BJ (cell line): Measurements from ENCODE around the gene KIAA0513. TPM values are rescaled to one million over a fixed set of nuclear protein-coding genes. Genes with fewer than 3 reads are reported as not detected.

Experiments
- CTCF ChIA-PET: fragments of 350-600 bp; formaldehyde crosslinking; extraction: SDS; loops from one replicate; lab custom pipeline; 2021; ENCODE audit warnings: antibody characterized with exemption, inconsistent platforms; lab: Yijun Ruan, JAX
- POLR2A ChIA-PET: fragments of 300-600 bp; sonication (Branson Sonifier 250); formaldehyde crosslinking; extraction: SDS; loops from one replicate; lab custom pipeline; 2021; ENCODE audit warnings: antibody characterized with exemption; lab: Charles Lee
- DNase-seq: peaks from one replicate; pipeline ENCODE4 v3.0.0-alpha.2; 2011; ENCODE audit warnings: low read depth
- H3K27me3 ChIP-seq: 2 replicates; pipeline ENCODE4 v1.6.0; 2011; ENCODE audit warnings: low read length; ENCODE audit not compliant: control insufficient read depth, insufficient read depth
- H3K36me3 ChIP-seq: 2 replicates; pipeline ENCODE4 v1.5.1; 2011; ENCODE audit warnings: low read length; ENCODE audit not compliant: control insufficient read depth, insufficient read depth
- H3K4me3 ChIP-seq: 2 replicates; pipeline ENCODE4 v1.5.1; 2011; ENCODE audit warnings: low read depth, mild to moderate bottlenecking, control low read depth, low read length
- polyA plus RNA-seq: library from polyadenylated mRNA; depleted of rRNA; stranded (reverse); fragments of >200 nt; gene quantifications from 2 replicates; pipeline ENCODE4 v1.2.3, GENCODE V29; 2011
- TF ChIP-seq, protein P1 (sequence below): IDR thresholded peaks from 2 replicates; pipeline ENCODE4 v1.5.1; 2011; ENCODE audit warnings: low read depth, mild to moderate bottlenecking, control low read depth, inconsistent platforms, low read length, moderate library complexity; ENCODE audit not compliant: insufficient read depth

Gene KIAA0513
- polyA plus RNA-seq, 1 experiment = 6.6 TPM

DNA sequence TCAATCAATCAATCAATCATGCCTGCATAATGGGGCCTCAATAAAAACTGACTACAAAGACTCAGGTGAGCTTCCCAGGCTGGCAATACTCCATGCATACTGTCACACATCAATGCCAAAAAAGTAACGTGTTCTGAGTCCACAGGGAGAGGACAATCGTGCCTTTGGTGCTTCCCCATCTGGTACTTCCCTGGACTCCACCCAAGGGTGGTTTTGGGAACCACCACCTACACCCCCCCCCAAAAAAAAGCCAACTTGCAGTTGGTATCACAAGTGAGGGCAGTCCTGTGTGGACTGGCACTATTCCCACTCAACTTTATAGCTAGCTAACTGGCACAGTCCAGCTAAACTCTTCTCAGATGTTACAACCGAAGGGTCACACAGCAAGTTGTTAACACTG lies 19.3 kb upstream of the KIAA0513 start:
- H3K27me3 ChIP-seq = no peaks in the 10 kb centered on the region
- TF ChIP-seq, protein P1, sequence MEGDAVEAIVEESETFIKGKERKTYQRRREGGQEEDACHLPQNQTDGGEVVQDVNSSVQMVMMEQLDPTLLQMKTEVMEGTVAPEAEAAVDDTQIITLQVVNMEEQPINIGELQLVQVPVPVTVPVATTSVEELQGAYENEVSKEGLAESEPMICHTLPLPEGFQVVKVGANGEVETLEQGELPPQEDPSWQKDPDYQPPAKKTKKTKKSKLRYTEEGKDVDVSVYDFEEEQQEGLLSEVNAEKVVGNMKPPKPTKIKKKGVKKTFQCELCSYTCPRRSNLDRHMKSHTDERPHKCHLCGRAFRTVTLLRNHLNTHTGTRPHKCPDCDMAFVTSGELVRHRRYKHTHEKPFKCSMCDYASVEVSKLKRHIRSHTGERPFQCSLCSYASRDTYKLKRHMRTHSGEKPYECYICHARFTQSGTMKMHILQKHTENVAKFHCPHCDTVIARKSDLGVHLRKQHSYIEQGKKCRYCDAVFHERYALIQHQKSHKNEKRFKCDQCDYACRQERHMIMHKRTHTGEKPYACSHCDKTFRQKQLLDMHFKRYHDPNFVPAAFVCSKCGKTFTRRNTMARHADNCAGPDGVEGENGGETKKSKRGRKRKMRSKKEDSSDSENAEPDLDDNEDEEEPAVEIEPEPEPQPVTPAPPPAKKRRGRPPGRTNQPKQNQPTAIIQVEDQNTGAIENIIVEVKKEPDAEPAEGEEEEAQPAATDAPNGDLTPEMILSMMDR = no peak
- CTCF ChIA-PET = interaction anchor here (1.3 kb wide), 1 partner anchor 9 kb away, joined by 3 read pairs; no protein-coding TSS in a partner anchor
- peaks cover 2% of the 10 kb centered on the region for H3K36me3 ChIP-seq
- POLR2A ChIA-PET = no interaction called here
- no peak overlapping the region for H3K4me3 ChIP-seq
- DNase-seq = no peak

DNA sequence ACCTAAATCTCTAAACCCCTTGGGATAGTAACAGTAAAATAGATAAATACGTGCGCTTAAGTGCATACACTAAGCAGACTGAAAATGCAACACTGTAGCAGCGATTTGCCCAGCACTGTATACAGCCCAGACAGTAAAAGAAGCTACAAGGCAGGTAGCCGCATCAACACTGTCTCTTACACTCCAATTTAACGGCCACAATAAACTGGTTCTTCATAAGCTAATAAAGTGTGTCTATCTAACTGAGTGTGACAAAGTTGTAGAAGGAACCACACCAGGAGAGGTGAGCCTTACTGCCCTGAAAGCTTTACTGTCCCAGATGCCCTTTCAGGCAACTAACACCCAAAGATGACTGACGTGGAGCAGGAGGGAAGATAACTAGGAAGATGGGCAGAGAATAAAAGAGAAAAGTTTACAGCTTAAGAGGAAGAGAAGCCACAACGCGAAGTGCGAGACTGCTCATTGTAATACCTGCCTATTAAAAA lies 17.1 kb upstream of the KIAA0513 start:
- DNase-seq = no peak
- Histone ChIP-seq H3K27me3 (no peaks in the 10 kb centered on the region), H3K4me3 (peak overlapping the region; percentile 94), H3K36me3 (peaks cover 2% of the 10 kb centered on the region)
- ChIA-PET POLR2A (interaction anchor here (0.6 kb wide), 1 partner anchor 38 kb away, joined by 6 read pairs; no protein-coding TSS in a partner anchor), CTCF (interaction anchor here (0.9 kb wide), 1 partner anchor 39 kb away, joined by 4 read pairs; no protein-coding TSS in a partner anchor)
- TF ChIP-seq, protein P1 = no peak

DNA sequence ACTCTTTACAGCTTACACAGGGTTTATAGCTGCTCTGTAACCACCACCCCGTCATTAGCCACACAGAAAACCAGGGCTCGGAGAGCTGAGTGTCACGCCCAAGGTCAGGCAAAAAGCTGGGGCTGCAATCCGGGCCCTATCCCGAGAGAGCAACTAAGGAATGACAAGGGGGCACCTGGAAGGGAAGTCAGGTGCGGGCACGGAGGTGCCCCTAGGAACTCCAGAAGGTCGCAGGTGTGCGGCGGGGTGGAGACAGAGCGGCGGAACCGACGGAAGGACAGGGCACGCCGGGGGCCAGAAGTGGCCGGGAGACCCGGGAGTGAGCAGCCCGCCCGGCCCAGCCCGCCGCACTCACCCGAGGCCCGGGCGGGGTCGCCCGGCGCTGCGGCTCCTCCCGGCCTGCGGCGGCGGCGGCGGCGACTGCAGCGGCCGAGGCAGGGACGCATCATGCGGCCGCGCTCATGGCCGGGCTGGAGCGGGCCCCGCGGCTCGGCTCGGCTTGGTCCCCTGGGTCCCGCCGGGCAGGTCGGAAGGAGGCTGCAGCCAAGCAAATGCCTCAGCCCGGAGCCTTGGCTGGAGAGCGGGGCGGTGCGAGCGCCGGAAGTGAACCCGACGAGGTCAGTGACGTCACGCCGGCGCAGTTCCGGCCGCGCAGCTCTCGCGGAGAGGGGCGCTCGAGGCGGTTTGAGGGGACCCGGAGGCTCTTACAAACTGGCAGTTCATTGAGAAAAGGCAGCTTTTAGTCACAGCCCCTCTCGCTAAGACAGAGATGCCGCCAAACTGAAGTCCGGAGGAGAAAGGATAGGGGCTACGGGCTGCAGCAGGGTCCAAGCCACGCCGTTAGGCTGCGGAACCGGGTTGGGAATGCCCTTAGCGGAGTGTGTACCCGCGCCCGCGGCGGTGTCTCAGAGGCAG lies 16.4 kb upstream of the KIAA0513 start, which contains the start of gene ZDHHC7:
Gene ZDHHC7 (minus strand): TSS at position 605 of the 915 bp plus-strand sequence. CDS start 20,917 bp downstream, outside the sequence.
- Histone ChIP-seq H3K36me3 (peaks cover 2% of the 10 kb centered on the region), H3K4me3 (peak within 1 kb of the TSS; percentile 94), H3K27me3 (no peaks in the 10 kb centered on the region)
- DNase-seq = no peak
- TF ChIP-seq, protein P1 = 0 out of 2 replicates have a peak, but pooled peaks have one; percentile 24
- CTCF ChIA-PET = interaction anchor here (0.9 to 1.7 kb wide), 3 partner anchors 16 to 65 kb away, joined by 3 to 6 read pairs (median 4); partner anchors contain the start of gene KIAA0513
- POLR2A ChIA-PET = interaction anchor here (0.7 kb wide), 1 partner anchor 185 kb away, joined by 4 read pairs; no protein-coding TSS in a partner anchor

DNA sequence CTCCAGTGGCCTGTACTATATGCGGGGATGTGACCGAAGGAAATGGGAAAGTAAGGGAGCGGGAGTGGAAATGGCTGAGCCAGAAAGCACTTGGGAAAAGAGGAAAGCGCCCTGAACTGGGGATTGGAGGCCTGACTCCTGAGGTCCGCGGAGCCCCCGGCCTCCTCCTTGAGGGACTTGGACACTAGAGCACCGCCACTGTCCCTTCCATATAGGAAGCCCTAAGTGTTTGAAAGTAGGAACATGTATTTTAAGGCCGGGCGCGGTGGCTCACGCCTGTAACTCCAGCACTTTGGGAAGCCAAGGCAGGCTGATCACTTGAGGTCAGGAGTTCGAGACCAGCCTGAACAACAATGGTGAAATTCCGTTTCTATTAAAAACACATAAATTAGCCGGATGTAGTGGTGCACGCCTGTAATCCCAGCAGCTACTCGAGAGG lies 15.7 kb upstream of the KIAA0513 start:
- ChIA-PET CTCF (interaction anchor here (1.6 to 1.7 kb wide), 2 partner anchors 16 to 65 kb away, joined by 3 to 6 read pairs; partner anchors contain the start of gene KIAA0513), POLR2A (interaction anchor here (0.7 kb wide), 1 partner anchor 186 kb away, joined by 4 read pairs; no protein-coding TSS in a partner anchor)
- TF ChIP-seq, protein P1 = no peak
- DNase-seq = no peak
- Histone ChIP-seq H3K36me3 (peaks cover 2% of the 10 kb centered on the region), H3K4me3 (peak overlapping the region; percentile 94), H3K27me3 (no peaks in the 10 kb centered on the region)

DNA sequence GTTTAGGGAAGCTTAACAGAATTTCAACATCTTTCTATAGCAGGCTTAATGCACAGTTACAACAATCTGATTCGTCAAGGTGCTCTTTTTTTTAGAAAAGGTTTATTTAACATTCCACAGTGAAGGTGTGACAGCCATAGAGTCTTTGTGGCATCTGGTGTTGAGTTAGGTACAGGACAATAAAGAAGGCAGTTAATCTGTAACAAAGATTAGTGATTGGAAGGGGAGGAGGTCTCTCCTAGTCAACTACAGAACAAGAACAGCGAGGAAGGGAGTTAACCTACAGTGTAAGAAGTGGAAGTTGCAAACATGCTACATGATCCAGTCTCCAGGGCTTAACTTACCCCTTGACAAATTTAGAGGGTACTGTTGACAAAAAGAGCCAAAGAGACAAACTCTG lies 13.3 kb upstream of the KIAA0513 start:
- Histone ChIP-seq H3K27me3 (no peaks in the 10 kb centered on the region), H3K4me3 (no peak overlapping the region), H3K36me3 (no peaks in the 10 kb centered on the region)
- ChIA-PET POLR2A (no interaction called here), CTCF (no interaction called here)
- TF ChIP-seq, protein P1 = no peak
- no peak for DNase-seq
